Heart left ventricle (tissue), 16 donors: ENCODE results near the gene ANAPC15. TPM values are rescaled to one million over a fixed set of nuclear protein-coding genes. Genes with fewer than 3 reads are reported as not detected.

Experiments used
- ATAC-seq, 4 donors: fragments of 200-7000 bp; cut with Tn5 transposase; one replicate each; pipeline ENCODE4 v1.9.1; 2020 to 2022; ENCODE audit warnings: moderate library complexity in 4 of 4, mild to moderate bottlenecking in 3 of 4, moderate number of reproducible peaks in 1 of 4
- DNase-seq, 5 donors: peaks; one replicate each; pipeline ENCODE4 v3.0.0-alpha.2; 2020
- H3K27ac ChIP-seq, 12 donors: fragments of 200-600 bp; sonication (generic) in 4 of 12; one replicate each; pipeline versions ENCODE4 v1.5.0 to v1.8.0; 2016 to 2022; ENCODE audit warnings: mild to moderate bottlenecking in 2 of 12
- H3K27me3 ChIP-seq, 9 donors: fragments of 200-600 bp; sonication (generic) in 2 of 9; one replicate each; pipeline versions ENCODE4 v1.5.1 to v1.8.0; 2016 to 2022; ENCODE audit warnings: mild to moderate bottlenecking in 3 of 9
- H3K36me3 ChIP-seq, 9 donors: fragments of 200-600 bp; sonication (generic) in 2 of 9; one replicate each; pipeline versions ENCODE4 v1.5.0 to v1.8.0; 2018 to 2022; ENCODE audit warnings: mild to moderate bottlenecking in 2 of 9
- H3K4me1 ChIP-seq, 12 donors: fragments of 200-600 bp; sonication (generic) in 4 of 12; one replicate each; pipeline versions ENCODE4 v1.5.0 to v1.8.0; 2016 to 2022; ENCODE audit warnings: mild to moderate bottlenecking in 3 of 12
- H3K4me3 ChIP-seq, 12 donors: fragments of 200-600 bp; sonication (generic) in 4 of 12; one replicate each; pipeline versions ENCODE4 v1.5.0 to v1.8.0; 2017 to 2022; ENCODE audit warnings: mild to moderate bottlenecking in 9 of 12, moderate library complexity in 4 of 12
- H3K9me3 ChIP-seq, 12 donors: fragments of 200-600 bp; sonication (generic) in 4 of 12; one replicate each; pipeline versions ENCODE4 v1.5.0 to v1.8.0; 2016 to 2022; ENCODE audit warnings: mild to moderate bottlenecking in 1 of 12
- POLR2A ChIP-seq, 2 donors: fragments of 450-650 bp; IDR thresholded peaks; one replicate each; pipeline ENCODE4 v1.6.1; 2017; ENCODE audit warnings: antibody characterized with exemption in 2 of 2, mild to moderate bottlenecking in 2 of 2, moderate library complexity in 2 of 2
- WGBS, 4 donors: extraction: QIAGEN DNeasy Blood & Tissue Kit in 2 of 4; methylation state at CpG; one replicate each; pipeline versions ENCODE4 v1.1.5 to v1.1.7; 2013 to 2018; 5-methylcytosine and 5-hydroxymethylcytosine counted together
- intact Hi-C, 10 donors: fragments of 100-400 bp; cut with DNase I; formaldehyde crosslinking; loops; one replicate each; pipeline versions ENCODE4 v1.11.1 to v1.14.2; 2022
- polyA plus RNA-seq, 2 donors: library from polyadenylated mRNA; stranded (reverse); fragments of 200-250 nt; gene quantifications; one replicate each; pipeline ENCODE4 v1.2.3, GENCODE V29; 2013
- total RNA-seq, 9 donors: library from RNA; depleted of rRNA in 2 of 9; stranded (reverse); fragments of >200 nt in 2 of 9; fragmentation: NEBNext Ultra II Directional in 3 of 9; extraction: Animal tissue kit (Norgen Biotek cat#: 25700) in 3 of 9; gene quantifications; one replicate each; pipeline versions ENCODE4 v1.1.0 to v1.2.4, GENCODE V29; 2016 to 2023
- TF ChIP-seq, protein P1 (sequence below), 12 donors: fragments of 200-600 bp; sonication (generic) in 4 of 12; IDR thresholded peaks; one replicate each; pipeline versions ENCODE4 v1.5.0 to v1.8.0; 2018 to 2022; ENCODE audit warnings: antibody characterized with exemption in 12 of 12, mild to moderate bottlenecking in 5 of 12
- donor health status: ischemic (EF 13 %, LVEDD 7.1; RV severe dilation, severe dysfunction).
- donor health status: healthy with polysubstance abuse.
- donor health status: DM: no; HTN: yes; CAD: no.
- donor health status: DM: no; HTN: no; CAD: no.
- donor health status: ischemic (EF 25% LVEDD 6.9; RV normal size, moderate dysfunction).
- donor health status: ischemic (EF 25% LVEDD 5.7; RV mildly dilated, moderate dysfunction).
- donor health status: healthy.
- donor health status: DM: yes; HTN: yes; CAD: no.
- donor health status: ischemic (EF 35%, LVEDD 5.7; RV mildly dilated, moderate dysfunction).
- donor health status: nonischemic (EF 11% LVEDD 7.7; RV severe dilation, severe dysfunction).
- donor health status: DM: yes; HTN: yes; CAD: no.
- donor health status: PGD.
- donor health status: ischemic (EF 29% LVEDD 5.4; RV normal size, mild dysfunction).
- donor health status: nonischemic (EF 23%, LVEDD 6.1; RV moderate dilation, normal function).

The ANAPC15 gene
- total and polyA plus RNA-seq, 11 donors = 35.6 to 82.7 (median 40.1) TPM

- Histone ChIP-seq H3K4me3 (no peak overlapping the region), H3K27ac (peak overlapping the region in 11 of 12 donors; percentile 5 to 86 (median 68)), H3K4me1 (peaks cover 7 to 76% (median 32%) of the 10 kb centered on the region in 12 donors), H3K27me3 (no peaks in the 10 kb centered on the region), H3K36me3 (peaks cover 0 to 12% (median 0%) of the 10 kb centered on the region in 9 donors), H3K9me3 (no peaks in the 10 kb centered on the region)
- DNase-seq = no peak
- 95 to 98% (median 96%) methylated on average over 7 of the region's 7 CpGs for WGBS, 4 donors
- TF ChIP-seq, protein P1, sequence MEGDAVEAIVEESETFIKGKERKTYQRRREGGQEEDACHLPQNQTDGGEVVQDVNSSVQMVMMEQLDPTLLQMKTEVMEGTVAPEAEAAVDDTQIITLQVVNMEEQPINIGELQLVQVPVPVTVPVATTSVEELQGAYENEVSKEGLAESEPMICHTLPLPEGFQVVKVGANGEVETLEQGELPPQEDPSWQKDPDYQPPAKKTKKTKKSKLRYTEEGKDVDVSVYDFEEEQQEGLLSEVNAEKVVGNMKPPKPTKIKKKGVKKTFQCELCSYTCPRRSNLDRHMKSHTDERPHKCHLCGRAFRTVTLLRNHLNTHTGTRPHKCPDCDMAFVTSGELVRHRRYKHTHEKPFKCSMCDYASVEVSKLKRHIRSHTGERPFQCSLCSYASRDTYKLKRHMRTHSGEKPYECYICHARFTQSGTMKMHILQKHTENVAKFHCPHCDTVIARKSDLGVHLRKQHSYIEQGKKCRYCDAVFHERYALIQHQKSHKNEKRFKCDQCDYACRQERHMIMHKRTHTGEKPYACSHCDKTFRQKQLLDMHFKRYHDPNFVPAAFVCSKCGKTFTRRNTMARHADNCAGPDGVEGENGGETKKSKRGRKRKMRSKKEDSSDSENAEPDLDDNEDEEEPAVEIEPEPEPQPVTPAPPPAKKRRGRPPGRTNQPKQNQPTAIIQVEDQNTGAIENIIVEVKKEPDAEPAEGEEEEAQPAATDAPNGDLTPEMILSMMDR (IDR thresholded peaks at IDR 0.05) = no peak
- no peak for TF ChIP-seq POLR2A (IDR thresholded peaks at IDR 0.05)
- intact Hi-C loops = no loop called here
- no peak for ATAC-seq
Observed at GRCh38 chr11:72070491-72070890, 42.0 kb downstream of the ANAPC15 start.

DNA sequence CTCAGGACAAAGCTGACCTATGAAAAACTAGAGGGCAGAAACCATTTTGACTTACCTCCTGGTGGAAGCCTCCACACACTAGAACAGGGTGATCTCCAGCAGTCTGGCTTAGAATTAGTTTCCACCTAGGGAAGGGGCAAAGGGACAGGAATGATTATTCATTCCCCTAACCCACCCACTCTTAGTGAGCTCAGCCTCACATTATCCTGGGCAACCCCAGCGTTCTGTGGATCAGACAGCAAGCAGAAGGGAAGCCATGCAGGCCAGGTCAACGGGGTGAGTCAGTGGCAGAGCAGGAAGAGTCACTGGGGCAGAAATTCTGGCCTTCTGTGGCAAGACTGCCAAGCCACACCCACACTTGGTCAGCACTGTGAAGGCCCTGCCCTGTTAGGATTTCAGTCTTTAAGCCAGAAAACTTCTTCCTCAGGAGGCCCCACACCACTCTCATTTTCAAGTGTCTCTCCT lies 42.7 kb downstream of the ANAPC15 start:
- ATAC-seq (peak; percentile 88 to 99 (median 97)), DNase-seq (peak; percentile 75 to 91 (median 87))
- TF ChIP-seq POLR2A (IDR thresholded peaks at IDR 0.05) = peak in 1 of 2 donors; percentile 50
- TF ChIP-seq, protein P1 (IDR thresholded peaks at IDR 0.05) = no peak
- intact Hi-C loops = no loop called here
- Histone ChIP-seq H3K36me3 (peaks cover 0 to 16% (median 0%) of the 10 kb centered on the region in 9 donors), H3K27ac (peak overlapping the region in 11 of 12 donors; percentile 31 to 86 (median 68)), H3K4me1 (peaks cover 7 to 69% (median 32%) of the 10 kb centered on the region in 12 donors), H3K27me3 (no peaks in the 10 kb centered on the region), H3K9me3 (no peaks in the 10 kb centered on the region), H3K4me3 (peak overlapping the region in 1 of 12 donors; percentile 39)
- 7 to 23% (median 15%) methylated on average over 2 of the region's 2 CpGs for WGBS, 4 donors

DNA sequence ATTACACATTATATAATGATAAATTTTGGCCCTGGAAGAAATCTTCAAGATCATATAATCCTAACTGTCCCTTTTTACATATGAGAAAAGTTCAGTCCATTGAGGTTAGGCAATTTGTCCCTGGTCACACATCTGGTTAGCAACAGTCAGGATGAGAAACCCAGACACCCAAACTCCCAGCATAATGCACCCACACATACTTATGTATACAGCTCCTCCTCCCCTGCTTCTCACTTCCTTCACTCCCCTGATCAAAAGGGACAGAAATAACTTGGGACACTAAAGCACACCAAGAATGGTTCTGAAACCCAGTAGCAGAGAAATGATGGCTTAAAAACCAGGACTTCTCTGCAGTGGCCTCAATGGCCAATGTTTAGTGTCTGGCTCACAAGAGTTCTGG lies 43.3 kb downstream of the ANAPC15 start:
- no peaks in the 10 kb centered on the region for H3K27me3 ChIP-seq
- peak overlapping the region in 1 of 12 donors; percentile 39 for H3K4me3 ChIP-seq
- peak overlapping the region in 11 of 12 donors; percentile 31 to 86 (median 68) for H3K27ac ChIP-seq
- no peak for DNase-seq
- peaks cover 7 to 67% (median 32%) of the 10 kb centered on the region in 12 donors for H3K4me1 ChIP-seq
- H3K36me3 ChIP-seq = peaks cover 0 to 23% (median 3%) of the 10 kb centered on the region in 9 donors
- no peak for TF ChIP-seq POLR2A (IDR thresholded peaks at IDR 0.05)
- TF ChIP-seq, protein P1 (IDR thresholded peaks at IDR 0.05) = no peak
- intact Hi-C loops = no loop called here
- no peaks in the 10 kb centered on the region for H3K9me3 ChIP-seq
- ATAC-seq = peak in 2 of 4 donors; percentile 19 to 50

- TF ChIP-seq POLR2A (IDR thresholded peaks at IDR 0.05) = no peak
- TF ChIP-seq, protein P1 (IDR thresholded peaks at IDR 0.05) = no peak
- Histone ChIP-seq H3K4me1 (peaks cover 7 to 66% (median 32%) of the 10 kb centered on the region in 12 donors), H3K9me3 (no peaks in the 10 kb centered on the region), H3K27ac (peak overlapping the region in 4 of 12 donors; percentile 33 to 80 (median 46)), H3K4me3 (no peak overlapping the region), H3K27me3 (no peaks in the 10 kb centered on the region), H3K36me3 (peaks cover 0 to 27% (median 3%) of the 10 kb centered on the region in 9 donors)
- intact Hi-C loops = no loop called here
- ATAC-seq = no peak
- no peak for DNase-seq
Observed at GRCh38 chr11:72067676-72068075, 44.8 kb downstream of the ANAPC15 start.
